Pulmonary artery endothelial cell (primary cell): ENCODE data around the gene TSPAN31. TPM values are rescaled to one million over a fixed set of nuclear protein-coding genes. Genes with fewer than 3 reads are reported as not detected.
"Not testable (repeated sequence)": the region's sequence is repeated elsewhere in the genome, so short reads cannot be mapped to it uniquely, and the experiment has no call there.

ENCODE experiments used
- DNase-seq: peaks from one replicate; pipeline ENCODE4 v3.0.0-alpha.2; 2011; ENCODE audit warnings: low read depth, low spot score
- total RNA-seq: library from RNA; depleted of rRNA; stranded (reverse); fragments of >200 nt; gene quantifications from 2 replicates; pipeline ENCODE4 v1.2.3, GENCODE V29; 2014

The TSPAN31 gene, protein sequence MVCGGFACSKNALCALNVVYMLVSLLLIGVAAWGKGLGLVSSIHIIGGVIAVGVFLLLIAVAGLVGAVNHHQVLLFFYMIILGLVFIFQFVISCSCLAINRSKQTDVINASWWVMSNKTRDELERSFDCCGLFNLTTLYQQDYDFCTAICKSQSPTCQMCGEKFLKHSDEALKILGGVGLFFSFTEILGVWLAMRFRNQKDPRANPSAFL
- 37.7 and 48.0 TPM in 2 replicates for total RNA-seq

DNA sequence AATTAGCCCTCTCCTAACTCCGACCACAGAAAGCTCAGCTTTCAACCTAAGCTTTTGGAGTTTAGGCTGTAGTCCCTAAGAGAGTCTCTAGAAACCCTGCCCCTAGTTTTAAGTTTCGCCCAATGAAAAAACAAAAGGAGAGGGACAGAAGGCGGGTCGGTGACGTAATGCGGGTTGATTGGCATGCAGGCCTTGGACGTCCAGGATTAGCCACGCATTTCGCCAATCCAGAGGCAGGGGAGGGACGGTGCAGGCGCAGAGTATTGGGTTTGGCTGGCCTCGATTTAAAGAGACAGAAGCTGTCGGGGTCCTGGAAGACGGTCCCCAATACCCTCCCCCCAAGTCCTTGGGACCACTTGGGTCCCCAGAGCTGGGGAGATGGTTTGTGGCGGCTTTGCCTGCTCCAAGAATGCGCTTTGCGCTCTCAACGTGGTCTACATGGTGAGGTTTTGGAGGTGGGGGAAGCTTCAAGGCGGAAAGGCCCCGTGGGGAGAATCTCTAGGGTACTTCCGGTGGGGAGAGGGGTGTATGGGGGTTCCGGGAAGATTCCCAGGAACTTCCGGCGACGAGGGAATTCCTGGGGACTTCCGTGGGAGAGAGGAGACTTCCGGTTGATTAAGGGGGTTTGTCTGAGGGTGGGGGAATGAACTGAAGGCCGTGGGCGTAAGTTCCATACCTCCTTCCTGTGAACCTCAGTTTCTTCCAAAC is at the start of gene TSPAN31:
Gene TSPAN31, plus strand, starts transcription at position 263 of the 708 bp plus-strand sequence. Its CDS starts 116 bp downstream, at position 379.
- peak; percentile 96 for DNase-seq

DNA sequence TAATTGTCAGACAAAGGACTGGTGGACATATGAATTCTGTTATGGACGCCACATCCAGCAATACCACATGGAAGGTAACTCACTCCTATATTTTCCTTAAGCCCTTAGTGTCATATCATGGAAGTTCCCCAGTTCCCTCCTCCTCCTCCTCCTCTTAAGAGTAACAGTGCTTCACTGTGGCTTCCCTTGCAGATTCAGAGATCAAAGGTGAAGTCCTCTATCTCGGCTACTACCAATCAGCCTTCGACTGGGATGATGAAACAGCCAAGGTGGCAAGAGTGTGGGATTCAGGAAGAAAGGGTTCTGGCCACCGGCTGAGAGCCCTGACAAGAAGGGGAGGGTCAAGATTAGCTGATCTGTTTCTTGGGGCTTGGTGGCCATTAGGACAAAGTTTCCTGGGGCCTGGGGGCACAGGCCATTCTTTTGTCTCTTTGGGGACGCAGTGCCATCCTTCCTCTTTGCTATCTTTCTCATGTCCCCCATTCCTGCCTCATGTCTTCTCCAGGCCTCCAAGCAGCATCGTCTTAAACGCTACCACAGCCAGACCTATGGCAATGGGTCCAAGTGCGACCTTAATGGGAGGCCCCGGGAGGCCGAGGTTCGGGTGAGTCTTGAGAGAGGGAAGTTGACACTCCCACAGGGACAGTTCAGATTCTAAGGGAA is 48.9 kb upstream of the TSPAN31 start:
- no peak for DNase-seq

DNA sequence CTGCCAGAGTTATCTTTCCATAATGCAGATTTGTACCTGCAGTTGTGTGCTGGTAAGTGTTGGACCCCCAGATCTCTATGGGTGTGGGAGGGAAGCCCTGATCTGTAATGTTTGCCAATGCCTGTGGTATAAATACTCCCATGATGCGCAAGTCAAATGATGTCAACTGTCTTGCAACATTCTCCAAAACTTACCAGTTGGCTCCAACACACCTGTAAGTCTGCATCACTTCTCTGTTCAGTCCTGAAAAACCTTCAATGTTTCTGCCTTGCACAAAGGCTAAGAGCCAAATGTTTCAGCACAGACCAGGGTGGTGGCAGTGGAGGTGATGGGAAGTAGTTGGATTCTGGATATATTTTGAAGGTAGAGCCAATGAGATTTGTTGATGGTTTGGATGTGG is 47.8 kb upstream of the TSPAN31 start:
- no peak for DNase-seq

DNA sequence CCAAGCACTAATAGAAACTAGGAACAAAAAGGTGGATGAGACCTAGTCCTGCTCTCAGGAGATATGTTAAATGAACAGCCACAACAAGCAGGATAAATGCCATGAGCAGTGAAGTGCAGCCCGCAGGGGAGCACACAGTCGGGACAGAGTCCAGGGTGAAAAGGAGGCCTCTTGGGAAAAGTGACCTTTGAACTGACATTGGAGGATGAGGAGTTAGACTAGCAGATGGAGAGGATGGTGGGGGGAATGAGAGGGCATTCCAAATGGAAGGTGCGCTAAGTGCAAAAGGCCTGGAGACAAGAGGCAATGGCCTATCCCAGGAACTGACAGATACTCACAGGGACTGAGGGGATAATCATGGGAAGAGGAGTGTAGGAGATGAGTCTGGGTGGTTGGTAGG is 46.4 kb upstream of the TSPAN31 start:
- DNase-seq = no peak

DNA sequence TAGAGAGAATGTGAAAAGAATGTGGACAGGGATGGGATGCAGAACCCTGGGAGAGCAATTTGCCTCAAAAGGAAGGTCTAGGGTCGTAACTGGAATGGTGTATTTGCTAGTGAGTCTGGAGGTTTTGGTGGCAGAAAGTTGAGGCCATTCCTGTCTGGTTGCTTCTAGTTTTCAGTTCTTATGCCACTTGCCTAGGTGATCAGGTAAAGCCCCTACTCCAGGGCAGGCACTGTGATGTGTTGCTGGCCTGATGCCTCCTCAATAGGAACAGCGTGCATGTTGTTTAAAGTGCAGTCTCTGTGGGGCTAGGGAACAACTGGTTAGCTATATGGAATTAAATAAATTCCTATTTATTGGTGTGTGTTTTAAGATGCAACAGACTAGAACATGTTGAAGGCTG is 44.5 kb upstream of the TSPAN31 start:
- no peak for DNase-seq

DNA sequence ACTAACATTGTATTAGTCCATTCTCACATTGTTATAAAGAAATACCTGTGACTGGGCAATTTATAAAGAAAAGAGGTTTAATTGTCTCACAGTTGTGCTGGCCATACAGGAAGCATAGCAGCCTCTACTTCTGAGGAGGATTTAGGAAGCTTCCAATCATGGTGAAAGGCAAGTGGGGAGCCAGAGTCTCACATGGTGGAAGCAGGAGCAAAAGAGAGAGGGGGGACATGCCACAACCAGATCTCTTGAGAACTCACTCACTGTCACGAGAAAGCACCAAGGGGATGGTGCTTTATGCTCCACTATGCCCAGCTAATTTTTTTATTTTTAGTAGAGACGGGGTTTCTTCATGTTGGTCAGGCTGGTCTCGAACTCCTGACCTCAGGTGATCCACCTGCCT is 37.6 kb upstream of the TSPAN31 start:
- no peak for DNase-seq

DNA sequence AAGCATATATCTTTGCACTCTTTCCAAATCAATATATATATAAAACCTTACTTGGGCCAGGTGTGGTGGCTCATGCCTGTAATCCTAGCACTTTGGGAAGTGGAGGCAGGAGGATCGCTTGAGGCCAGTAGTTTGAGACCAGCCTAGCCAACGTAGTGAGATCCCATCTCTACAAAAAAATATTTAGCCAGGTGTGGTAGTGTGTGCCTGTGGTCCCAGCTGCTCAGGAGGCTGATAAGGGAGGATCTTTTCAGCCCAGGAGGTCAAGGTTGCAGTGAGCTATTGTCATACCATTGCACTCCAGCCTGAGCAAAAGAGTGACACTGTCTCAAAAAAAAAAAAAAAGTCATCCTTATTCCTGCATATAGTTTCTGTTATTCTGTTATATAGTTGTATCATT is 36.5 kb upstream of the TSPAN31 start:
- DNase-seq = no peak

DNA sequence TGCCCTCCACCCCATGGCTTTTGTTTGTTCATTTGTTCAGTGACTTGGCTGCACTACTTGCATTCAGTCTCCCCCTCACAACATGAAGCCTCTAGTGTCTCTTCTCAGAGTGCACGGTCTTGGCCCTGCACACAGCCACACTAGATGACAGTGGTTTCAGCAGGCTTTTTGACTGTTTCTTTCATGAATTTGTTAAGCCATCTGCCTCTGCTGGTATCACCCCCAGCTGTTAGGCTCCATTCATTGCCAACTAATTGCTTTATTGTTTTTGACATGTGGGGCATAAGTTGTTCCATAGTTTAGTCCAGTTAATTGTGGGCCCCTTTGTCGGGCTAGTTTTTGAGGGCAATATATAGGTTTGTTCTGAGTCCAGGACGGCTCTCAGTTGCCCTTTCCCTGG is 32.1 kb upstream of the TSPAN31 start:
- DNase-seq = no peak

DNA sequence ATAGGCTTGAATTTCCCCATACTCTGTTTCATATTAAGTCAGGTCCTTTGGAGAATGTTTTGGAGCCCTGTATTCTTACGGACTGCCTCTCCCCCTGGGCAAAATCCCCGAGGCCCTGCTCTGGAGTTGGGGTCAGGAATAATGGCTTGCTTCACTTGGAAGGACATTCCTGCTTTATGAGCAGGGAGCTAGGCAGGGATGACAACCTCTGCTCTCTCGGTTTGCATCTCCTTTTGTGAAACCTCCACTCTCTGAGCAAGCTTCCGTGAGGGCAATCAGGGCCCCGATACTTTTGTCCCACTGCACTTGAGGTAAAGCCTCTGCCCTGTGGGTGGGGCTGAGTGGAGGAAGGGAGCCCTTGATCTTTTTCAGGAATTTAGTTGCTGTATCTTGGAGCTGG is 31.6 kb upstream of the TSPAN31 start:
- no peak for DNase-seq

DNA sequence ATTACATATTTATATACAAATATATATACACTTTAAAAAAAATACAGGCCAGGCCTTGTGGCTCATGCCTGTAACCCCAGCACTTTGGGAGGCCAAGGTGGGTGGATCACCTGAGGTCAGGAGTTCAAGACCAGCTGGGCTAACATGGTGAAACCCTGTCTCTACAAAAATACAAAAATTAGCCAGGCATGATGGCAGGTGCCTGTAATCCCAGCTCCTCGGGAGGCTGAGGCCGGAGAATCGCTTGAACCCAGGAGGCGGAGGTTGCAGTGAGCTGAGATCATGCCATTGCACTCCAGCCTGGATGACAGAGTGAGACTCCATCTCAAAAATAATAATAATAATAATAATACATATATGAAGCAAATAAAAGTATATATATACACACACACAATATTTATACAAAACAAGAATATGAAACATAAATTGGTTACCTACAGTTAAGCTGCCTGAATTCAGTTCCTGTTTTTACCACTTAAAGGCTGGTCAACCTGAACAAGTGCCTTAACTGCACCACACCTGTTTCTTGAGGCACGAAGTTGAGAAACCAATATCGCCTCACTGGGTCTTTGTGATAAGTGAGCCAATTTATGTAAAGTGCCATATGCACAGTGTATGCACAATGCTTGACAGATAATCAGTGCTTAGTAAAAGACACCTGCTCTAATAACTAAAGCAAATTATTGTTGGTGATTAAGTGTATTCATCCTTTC is 29.6 kb upstream of the TSPAN31 start:
- DNase-seq = not testable (repeated sequence)

DNA sequence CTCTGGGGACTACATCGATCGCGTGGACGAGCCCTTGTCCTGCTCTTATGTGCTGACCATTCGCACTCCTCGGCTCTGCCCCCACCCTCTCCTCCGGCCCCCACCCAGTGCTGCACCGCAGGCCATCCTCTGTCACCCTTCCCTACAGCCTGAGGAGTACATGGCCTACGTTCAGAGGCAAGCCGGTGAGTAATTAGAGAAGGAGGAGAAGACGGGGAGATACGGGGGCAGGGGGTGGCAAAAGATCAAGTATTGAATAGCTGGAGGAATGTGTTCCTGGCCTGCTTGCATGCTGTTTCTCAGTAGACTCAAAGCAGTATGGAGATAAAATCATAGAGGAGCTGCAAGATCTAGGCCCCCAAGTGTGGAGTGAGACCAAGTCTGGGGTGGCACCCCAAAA is 29.1 kb upstream of the TSPAN31 start:
- DNase-seq = no peak

DNA sequence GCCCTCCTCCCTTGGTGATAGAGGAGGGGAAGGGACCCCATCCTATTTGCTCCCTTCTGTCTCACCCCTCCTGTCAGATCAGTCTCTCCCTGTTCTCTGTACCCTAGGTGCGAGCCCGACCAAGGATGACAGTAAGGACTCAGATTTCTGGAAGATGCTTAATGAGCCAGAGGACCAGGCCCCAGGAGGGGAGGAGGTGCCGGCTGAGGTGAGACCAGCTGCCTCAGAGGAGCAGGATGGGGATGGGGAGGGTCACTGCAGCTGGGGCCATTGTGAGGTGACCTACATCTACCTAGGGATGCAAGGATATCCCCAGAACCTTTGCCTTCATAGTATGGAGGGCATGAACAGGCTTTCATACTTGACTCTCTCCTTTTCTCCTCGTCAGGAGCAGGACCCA is 28.5 kb upstream of the TSPAN31 start:
- no peak for DNase-seq

DNA sequence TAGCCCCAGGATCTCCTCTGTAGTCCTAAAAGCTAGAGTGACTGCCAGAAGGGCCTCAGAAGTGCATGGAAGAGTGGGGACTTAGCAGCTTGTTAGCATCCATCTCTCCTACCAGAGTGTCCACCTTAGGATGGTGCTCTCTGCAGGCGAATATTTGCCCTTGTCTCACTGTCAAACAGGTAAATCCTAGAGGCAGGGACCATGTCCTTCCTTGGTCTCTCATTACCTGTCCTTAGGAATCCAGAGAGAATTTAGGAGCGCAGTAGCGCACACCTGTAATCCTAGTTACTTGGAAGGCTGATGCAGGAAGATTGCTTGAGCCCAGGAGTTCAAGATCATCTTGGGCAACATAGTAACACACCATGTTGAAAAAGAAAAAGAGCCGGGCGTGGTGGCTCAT is 27.7 kb upstream of the TSPAN31 start:
- no peak for DNase-seq

DNA sequence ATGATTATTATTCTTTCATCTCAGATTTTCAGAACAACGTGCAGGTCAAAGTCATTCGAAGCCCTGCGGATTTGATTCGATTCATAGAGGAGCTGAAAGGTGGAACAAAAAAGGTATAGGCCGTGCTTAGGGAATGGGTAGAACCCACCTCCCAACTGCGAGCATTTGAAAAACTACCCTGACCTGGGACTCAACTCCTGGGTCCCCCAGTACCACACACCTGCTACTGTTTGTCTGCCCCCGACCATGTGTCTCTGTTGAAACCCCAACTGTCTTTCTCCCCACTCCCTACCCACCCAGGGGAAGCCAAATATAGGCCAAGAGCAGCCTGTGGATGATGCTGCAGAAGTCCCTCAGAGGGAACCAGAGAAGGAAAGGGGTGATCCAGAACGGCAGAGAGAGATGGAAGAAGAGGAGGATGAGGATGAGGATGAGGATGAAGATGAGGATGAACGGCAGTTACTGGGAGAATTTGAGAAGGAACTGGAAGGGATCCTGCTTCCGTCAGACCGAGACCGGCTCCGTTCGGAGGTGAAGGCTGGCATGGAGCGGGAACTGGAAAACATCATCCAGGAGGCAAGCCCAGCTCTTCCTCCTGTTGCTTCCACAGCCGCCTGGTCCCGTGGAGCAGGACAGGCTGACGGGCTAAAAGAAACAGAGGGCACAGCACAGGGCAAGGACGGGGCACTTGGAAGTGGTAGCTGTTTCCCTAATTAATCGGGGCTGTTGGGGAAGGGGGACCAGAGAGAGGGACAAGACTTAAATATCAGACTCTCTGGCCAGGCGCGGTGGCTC is 26.8 kb upstream of the TSPAN31 start:
- no peak for DNase-seq

DNA sequence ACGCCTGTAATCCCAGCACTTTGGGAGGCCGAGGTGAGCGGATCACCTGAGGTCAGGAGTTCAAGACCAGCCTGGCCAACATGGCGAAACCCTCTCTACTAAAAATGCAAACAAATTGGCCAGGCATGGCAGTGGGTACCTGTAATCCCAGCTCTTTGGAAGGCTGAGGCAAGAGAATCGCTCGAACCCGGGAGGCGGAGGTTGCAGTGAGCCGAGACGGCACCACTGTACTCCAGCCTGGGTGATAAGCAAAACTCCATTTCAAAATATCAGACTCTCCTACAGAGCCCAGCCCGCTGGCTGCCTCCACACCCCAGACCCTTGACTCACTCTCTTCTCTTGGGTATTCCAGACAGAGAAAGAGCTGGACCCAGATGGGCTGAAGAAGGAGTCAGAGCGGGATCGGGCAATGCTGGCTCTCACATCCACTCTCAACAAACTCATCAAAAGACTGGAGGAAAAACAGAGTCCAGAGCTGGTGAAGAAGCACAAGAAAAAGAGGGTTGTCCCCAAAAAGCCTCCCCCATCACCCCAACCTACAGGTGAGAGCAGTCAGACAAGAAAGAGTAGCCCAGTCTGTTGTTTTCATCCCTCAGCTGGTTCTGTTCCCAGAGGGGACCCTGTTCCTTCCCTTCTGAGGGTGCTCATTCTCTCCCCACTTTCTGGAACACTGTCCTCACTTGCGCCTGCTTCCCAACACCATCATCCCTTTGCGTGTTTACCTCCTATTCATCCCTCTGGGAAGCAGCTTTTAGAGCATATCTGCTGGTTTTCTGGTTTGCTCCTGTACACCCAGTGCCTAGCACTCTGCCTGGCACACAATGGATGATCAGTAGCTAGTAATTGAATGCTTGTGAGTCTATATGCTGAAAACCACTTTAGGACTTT is 26.0 kb upstream of the TSPAN31 start:
- no peak for DNase-seq

DNA sequence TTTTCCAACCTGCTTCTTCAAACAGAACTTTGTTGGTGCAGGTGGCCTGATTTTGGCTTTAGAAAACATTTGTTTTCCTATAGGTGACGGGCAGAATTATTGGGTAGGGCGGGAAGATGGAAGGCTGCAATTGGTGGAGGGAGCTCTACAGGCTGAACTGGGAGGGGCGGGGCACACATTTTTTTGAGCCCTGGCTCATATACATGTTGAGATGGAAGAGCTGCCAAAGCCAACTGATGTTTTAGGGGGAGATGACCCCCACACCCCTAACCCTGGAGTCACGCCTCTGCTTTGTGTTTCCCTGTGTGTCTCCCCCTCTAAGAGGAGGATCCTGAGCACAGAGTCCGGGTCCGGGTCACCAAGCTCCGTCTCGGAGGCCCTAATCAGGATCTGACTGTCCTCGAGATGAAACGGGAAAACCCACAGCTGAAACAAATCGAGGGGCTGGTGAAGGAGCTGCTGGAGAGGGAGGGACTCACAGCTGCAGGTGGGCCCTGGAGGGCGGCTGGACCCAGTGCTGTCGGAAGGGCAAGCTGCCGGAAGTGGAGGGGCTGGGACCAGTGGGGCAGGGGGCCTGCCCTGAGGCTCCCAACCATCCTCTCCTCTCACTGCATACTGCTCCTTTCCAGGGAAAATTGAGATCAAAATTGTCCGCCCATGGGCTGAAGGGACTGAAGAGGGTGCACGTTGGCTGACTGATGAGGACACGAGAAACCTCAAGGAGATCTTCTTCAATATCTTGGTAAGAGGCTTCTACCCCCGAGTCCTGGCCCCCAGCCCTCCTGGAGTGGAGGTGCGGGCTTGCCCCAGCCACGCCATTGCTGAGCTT is 24.8 kb upstream of the TSPAN31 start:
- no peak for DNase-seq

DNA sequence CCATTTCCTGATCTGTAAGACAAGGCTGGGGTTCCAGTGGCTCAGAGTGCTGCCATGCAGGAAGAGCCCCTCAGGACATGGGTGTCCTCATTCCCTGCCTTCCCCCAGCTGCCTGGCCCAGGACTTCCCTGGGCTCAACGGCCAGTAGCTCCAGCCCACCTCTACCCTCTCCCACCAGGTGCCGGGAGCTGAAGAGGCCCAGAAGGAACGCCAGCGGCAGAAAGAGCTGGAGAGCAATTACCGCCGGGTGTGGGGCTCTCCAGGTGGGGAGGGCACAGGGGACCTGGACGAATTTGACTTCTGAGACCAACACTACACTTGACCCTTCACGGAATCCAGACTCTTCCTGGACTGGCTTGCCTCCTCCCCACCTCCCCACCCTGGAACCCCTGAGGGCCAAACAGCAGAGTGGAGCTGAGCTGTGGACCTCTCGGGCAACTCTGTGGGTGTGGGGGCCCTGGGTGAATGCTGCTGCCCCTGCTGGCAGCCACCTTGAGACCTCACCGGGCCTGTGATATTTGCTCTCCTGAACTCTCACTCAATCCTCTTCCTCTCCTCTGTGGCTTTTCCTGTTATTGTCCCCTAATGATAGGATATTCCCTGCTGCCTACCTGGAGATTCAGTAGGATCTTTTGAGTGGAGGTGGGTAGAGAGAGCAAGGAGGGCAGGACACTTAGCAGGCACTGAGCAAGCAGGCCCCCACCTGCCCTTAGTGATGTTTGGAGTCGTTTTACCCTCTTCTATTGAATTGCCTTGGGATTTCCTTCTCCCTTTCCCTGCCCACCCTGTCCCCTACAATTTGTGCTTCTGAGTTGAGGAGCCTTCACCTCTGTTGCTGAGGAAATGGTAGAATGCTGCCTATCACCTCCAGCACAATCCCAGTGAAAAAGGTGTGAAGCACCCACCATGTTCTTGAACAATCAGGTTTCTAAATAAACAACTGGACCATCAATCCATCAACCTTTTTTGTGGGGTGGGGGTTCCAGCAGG is 23.9 kb upstream of the TSPAN31 start:
- no peak for DNase-seq
